Measurements from ENCODE around the gene MGAT3. TPM values are rescaled to one million over a fixed set of nuclear protein-coding genes. Genes with fewer than 3 reads are reported as not detected.

MGAT3 gene
- total and polyA plus RNA-seq, 9 of the 15 experiments (the other 6 are each of a cell fraction or from before 2014, with no cell fraction given), result 0.10 to 11.5 (median 4.6) TPM

DNA sequence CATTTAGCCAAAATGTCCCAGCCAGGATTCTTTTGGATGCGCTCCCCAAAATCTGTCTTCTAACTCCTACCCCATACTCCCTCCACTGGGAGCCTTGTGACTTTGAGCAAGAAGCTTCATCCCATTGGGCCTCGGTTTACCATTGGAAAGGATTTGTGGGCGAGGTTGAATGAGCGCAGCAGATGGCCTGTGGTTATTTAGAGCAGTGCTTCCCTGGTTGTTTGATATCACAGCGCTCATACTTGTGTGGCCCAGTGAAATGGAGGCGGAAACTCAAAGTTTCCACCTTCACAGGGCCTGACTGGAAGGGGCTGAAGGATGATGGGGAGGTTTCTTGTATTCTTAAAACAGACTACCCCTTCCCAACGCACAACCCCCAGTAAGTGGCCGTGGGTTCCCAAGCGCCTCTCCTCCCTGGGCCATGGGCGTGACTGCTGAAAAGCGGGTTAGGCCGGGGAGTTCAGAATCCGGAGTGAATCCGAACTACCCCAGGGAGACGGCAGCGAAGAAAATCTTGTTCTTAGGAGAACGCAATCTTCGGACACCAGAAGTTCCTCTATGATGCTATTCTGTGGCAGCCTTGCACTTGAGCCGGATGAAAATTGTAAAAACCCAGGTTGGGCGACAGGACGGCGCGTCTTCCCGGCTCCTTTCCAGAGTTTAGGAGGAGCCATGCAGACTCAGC, 62.3 kb downstream of the MGAT3 start (continued):
- TF ChIP-seq PHB (CRISPR knock-in tag; IDR thresholded peaks at IDR 0.05) (no peak), RFX5 (IDR thresholded peaks at IDR 0.05; ENCODE audit: low read depth, low read length) (no peak), TEAD1 (CRISPR knock-in tag; IDR thresholded peaks at IDR 0.05) (0 out of 4 replicates have a peak, but pooled peaks of 1 of the 2 experiments have one; percentile 11), TBP (optimal IDR thresholded peaks at IDR 0.05; ENCODE audit: low read depth, low read length) (no peak), FOS (IDR thresholded peaks at IDR 0.05; ENCODE audit: extremely low read depth, insufficient read length) (no peak), KLF6 (CRISPR knock-in tag; IDR thresholded peaks at IDR 0.05; ENCODE audit: borderline replicate concordance) (no peak), ZNF12 (CRISPR knock-in tag; IDR thresholded peaks at IDR 0.05) (no peak)
- TF ChIP-seq, protein P1, sequence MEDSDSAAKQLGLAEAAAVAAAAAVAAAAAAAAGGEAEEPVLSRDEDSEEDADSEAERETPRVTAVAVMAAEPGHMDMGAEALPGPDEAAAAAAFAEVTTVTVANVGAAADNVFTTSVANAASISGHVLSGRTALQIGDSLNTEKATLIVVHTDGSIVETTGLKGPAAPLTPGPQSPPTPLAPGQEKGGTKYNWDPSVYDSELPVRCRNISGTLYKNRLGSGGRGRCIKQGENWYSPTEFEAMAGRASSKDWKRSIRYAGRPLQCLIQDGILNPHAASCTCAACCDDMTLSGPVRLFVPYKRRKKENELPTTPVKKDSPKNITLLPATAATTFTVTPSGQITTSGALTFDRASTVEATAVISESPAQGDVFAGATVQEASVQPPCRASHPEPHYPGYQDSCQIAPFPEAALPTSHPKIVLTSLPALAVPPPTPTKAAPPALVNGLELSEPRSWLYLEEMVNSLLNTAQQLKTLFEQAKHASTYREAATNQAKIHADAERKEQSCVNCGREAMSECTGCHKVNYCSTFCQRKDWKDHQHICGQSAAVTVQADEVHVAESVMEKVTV (CRISPR knock-in tag; IDR thresholded peaks at IDR 0.05), result no peak
- TF ChIP-seq, protein P2, sequence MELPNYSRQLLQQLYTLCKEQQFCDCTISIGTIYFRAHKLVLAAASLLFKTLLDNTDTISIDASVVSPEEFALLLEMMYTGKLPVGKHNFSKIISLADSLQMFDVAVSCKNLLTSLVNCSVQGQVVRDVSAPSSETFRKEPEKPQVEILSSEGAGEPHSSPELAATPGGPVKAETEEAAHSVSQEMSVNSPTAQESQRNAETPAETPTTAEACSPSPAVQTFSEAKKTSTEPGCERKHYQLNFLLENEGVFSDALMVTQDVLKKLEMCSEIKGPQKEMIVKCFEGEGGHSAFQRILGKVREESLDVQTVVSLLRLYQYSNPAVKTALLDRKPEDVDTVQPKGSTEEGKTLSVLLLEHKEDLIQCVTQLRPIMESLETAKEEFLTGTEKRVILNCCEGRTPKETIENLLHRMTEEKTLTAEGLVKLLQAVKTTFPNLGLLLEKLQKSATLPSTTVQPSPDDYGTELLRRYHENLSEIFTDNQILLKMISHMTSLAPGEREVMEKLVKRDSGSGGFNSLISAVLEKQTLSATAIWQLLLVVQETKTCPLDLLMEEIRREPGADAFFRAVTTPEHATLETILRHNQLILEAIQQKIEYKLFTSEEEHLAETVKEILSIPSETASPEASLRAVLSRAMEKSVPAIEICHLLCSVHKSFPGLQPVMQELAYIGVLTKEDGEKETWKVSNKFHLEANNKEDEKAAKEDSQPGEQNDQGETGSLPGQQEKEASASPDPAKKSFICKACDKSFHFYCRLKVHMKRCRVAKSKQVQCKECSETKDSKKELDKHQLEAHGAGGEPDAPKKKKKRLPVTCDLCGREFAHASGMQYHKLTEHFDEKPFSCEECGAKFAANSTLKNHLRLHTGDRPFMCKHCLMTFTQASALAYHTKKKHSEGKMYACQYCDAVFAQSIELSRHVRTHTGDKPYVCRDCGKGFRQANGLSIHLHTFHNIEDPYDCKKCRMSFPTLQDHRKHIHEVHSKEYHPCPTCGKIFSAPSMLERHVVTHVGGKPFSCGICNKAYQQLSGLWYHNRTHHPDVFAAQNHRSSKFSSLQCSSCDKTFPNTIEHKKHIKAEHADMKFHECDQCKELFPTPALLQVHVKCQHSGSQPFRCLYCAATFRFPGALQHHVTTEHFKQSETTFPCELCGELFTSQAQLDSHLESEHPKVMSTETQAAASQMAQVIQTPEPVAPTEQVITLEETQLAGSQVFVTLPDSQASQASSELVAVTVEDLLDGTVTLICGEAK (IDR thresholded peaks at IDR 0.05), result 0 out of 2 replicates have a peak, but pooled peaks have one; percentile 37
- TF ChIP-seq, protein P2 (CRISPR knock-in tag; IDR thresholded peaks at IDR 0.05), result no peak
- TF ChIP-seq, protein P3, sequence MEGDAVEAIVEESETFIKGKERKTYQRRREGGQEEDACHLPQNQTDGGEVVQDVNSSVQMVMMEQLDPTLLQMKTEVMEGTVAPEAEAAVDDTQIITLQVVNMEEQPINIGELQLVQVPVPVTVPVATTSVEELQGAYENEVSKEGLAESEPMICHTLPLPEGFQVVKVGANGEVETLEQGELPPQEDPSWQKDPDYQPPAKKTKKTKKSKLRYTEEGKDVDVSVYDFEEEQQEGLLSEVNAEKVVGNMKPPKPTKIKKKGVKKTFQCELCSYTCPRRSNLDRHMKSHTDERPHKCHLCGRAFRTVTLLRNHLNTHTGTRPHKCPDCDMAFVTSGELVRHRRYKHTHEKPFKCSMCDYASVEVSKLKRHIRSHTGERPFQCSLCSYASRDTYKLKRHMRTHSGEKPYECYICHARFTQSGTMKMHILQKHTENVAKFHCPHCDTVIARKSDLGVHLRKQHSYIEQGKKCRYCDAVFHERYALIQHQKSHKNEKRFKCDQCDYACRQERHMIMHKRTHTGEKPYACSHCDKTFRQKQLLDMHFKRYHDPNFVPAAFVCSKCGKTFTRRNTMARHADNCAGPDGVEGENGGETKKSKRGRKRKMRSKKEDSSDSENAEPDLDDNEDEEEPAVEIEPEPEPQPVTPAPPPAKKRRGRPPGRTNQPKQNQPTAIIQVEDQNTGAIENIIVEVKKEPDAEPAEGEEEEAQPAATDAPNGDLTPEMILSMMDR (IDR thresholded peaks at IDR 0.05 in 2 of 3, conservative IDR thresholded peaks at IDR 0.05 in 1 of 3; ENCODE audit: insufficient read depth in 2 of 3, low read depth in 1 of 3, low read length in 3 of 3), result no peak
- TF ChIP-seq, protein P4, sequence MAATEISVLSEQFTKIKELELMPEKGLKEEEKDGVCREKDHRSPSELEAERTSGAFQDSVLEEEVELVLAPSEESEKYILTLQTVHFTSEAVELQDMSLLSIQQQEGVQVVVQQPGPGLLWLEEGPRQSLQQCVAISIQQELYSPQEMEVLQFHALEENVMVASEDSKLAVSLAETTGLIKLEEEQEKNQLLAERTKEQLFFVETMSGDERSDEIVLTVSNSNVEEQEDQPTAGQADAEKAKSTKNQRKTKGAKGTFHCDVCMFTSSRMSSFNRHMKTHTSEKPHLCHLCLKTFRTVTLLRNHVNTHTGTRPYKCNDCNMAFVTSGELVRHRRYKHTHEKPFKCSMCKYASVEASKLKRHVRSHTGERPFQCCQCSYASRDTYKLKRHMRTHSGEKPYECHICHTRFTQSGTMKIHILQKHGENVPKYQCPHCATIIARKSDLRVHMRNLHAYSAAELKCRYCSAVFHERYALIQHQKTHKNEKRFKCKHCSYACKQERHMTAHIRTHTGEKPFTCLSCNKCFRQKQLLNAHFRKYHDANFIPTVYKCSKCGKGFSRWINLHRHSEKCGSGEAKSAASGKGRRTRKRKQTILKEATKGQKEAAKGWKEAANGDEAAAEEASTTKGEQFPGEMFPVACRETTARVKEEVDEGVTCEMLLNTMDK (IDR thresholded peaks at IDR 0.05; ENCODE audit: borderline replicate concordance, insufficient read depth, low read depth, low read length, poor library complexity, severe bottlenecking), result no peak
